GM23248 (cell line): Measurements from ENCODE around the gene VSX1. TPM values are rescaled to one million over a fixed set of nuclear protein-coding genes. Genes with fewer than 3 reads are reported as not detected.

Experiments
- DNase-seq: peaks from one replicate; pipeline ENCODE4 v3.0.0-alpha.2; 2015
- H2AFZ ChIP-seq: fragments of 200-600 bp; sonication (generic); 2 replicates; pipeline ENCODE4 v1.6.1; 2016; ENCODE audit warnings: antibody characterized with exemption
- H3F3A ChIP-seq: fragments of 200-600 bp; sonication (generic); 2 replicates; pipeline ENCODE4 v1.6.1; 2016; ENCODE audit warnings: mild to moderate bottlenecking, antibody characterized with exemption, mixed run types; ENCODE audit not compliant: insufficient read depth
- H3K27ac ChIP-seq: fragments of 200-600 bp; sonication (generic); 2 replicates; pipeline ENCODE4 v1.5.1; 2016; ENCODE audit warnings: mild to moderate bottlenecking
- H3K27me3 ChIP-seq: fragments of 200-600 bp; sonication (generic); replicated peaks from 2 replicates; pipeline ENCODE4 v1.6.1; 2016; ENCODE audit warnings: mild to moderate bottlenecking; ENCODE audit not compliant: insufficient read depth
- H3K36me3 ChIP-seq: fragments of 200-600 bp; sonication (generic); 2 replicates; pipeline ENCODE4 v1.6.1; 2016; ENCODE audit warnings: low read depth, mild to moderate bottlenecking
- H3K4me1 ChIP-seq: fragments of 200-600 bp; sonication (generic); 2 replicates; pipeline ENCODE4 v1.6.1; 2016; ENCODE audit warnings: mild to moderate bottlenecking; ENCODE audit not compliant: insufficient read depth
- H3K4me2 ChIP-seq: fragments of 200-600 bp; sonication (generic); one replicate; pipeline ENCODE4 v1.6.1; 2016; ENCODE audit warnings: mild to moderate bottlenecking; ENCODE audit not compliant: unreplicated experiment
- H3K4me3 ChIP-seq: fragments of 200-600 bp; sonication (generic); 2 replicates; pipeline ENCODE4 v1.5.1; 2016; ENCODE audit warnings: mild to moderate bottlenecking
- H3K79me2 ChIP-seq: fragments of 200-600 bp; sonication (generic); 2 replicates; pipeline ENCODE4 v1.6.1; 2016; ENCODE audit warnings: mild to moderate bottlenecking; ENCODE audit not compliant: insufficient read depth
- H3K9ac ChIP-seq: fragments of 200-600 bp; sonication (generic); 2 replicates; pipeline ENCODE4 v1.6.1; 2016; ENCODE audit warnings: mild to moderate bottlenecking
- H3K9me2 ChIP-seq: fragments of 200-600 bp; sonication (generic); 2 replicates; pipeline ENCODE4 v1.6.1; 2016; ENCODE audit warnings: mixed run types, mild to moderate bottlenecking, moderate library complexity; ENCODE audit not compliant: insufficient read depth
- H3K9me3 ChIP-seq: fragments of 200-600 bp; sonication (generic); one replicate; pipeline ENCODE4 v1.6.1; 2017; ENCODE audit warnings: low read depth
- H4K20me1 ChIP-seq: fragments of 200-600 bp; sonication (generic); 2 replicates; pipeline ENCODE4 v1.6.0; 2016; ENCODE audit not compliant: insufficient read depth
- EZH2 ChIP-seq: fragments of 200-600 bp; sonication (generic); IDR thresholded peaks from 2 replicates; pipeline ENCODE4 v1.6.1; 2018; ENCODE audit warnings: antibody characterized with exemption, mild to moderate bottlenecking; ENCODE audit not compliant: insufficient read depth, poor library complexity, severe bottlenecking
- EZH2phosphoT487 ChIP-seq: fragments of 200-600 bp; sonication (generic); IDR thresholded peaks from 2 replicates; pipeline ENCODE4 v1.6.1; 2018; ENCODE audit warnings: antibody characterized with exemption, moderate library complexity, mild to moderate bottlenecking, low read depth; ENCODE audit not compliant: insufficient read depth
- WGBS, 2 experiments: methylation state at CpG; one replicate each; pipeline ENCODE4 v1.1.6; 2015 to 2017; ENCODE audit warnings: low lambda C conversion rate in 2 of 2, low coverage in 1 of 2; ENCODE audit errors: missing lambda C conversion rate in 2 of 2; 5-methylcytosine and 5-hydroxymethylcytosine counted together
- in situ Hi-C: fragments of 300-500 bp; cut with MboI; formaldehyde crosslinking; loops from 2 replicates; pipeline ENCODE4 v1.15.0; 2020
- polyA plus RNA-seq: library from polyadenylated mRNA; unstranded; fragments of >200 nt; fragmentation: Nextera tagmentation; extraction: Ambion mirVana; gene quantifications from 2 replicates; pipeline ENCODE4 v1.2.1, GENCODE V29; 2016
- total RNA-seq: library from RNA; depleted of rRNA; stranded (reverse); fragments of >200 nt; shearing (Covaris generic); gene quantifications from 2 replicates; pipeline ENCODE4 v1.2.3, GENCODE V29; 2014

Gene VSX1
- total and polyA plus RNA-seq, 2 experiments from 2014 or later = not detected

DNA sequence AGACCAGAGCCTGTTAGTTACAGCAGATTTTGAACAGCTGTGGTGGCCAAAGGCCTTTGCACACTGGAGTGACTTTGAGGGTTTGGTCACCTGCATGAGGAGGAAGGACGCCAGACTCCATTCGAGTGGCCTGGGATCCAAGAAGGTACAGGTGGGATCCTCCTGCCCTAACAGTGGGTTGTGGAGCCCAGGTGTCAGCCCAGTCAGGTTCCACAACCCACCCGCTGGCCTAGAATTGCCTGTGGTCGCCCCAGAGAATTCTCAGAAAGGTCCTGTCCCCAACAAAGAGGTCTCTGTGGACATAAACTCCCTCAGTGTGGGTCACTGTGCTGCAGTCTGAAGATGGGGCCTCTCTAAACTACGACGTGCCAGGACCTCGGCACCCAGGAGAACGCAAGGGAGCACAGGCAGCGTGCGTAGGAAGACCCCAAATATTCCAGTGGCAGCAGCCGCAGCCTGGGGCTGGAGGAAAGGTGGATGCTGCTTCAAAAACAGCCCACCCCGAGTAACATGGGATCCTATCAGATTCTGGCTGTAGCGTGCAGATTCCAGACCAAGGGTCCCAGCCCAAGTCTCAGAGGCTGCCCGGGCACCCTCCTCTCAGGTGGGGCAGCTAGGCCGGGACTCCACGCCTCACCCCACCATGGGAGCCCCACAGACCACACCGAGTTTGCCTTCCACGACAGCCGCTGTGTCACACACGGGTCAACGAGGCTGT lies 40.0 kb downstream of the VSX1 start:
- DNase-seq = no peak
- WGBS, 2 experiments = 94% methylated on average over 17 to 21 of the region's 21 CpGs
- TF ChIP-seq EZH2 (no peak), EZH2phosphoT487 (no peak)
- Histone ChIP-seq H3K36me3 (no peaks in the 10 kb centered on the region), H3K4me1 (peaks cover 20% of the 10 kb centered on the region), H2AFZ (no peak overlapping the region), H4K20me1 (no peaks in the 10 kb centered on the region), H3K9me2 (no peaks in the 10 kb centered on the region), H3K79me2 (no peaks in the 10 kb centered on the region), H3K9ac (no peak overlapping the region), H3K27me3 (no peaks in the 10 kb centered on the region), H3K27ac (no peak overlapping the region), H3K4me3 (no peak overlapping the region), H3K9me3 (no peaks in the 10 kb centered on the region), H3F3A (peaks cover 18% of the 10 kb centered on the region; the same call in 1 of the 2 replicates), H3K4me2 (no peak overlapping the region)
- in situ Hi-C loops = no loop called here

DNA sequence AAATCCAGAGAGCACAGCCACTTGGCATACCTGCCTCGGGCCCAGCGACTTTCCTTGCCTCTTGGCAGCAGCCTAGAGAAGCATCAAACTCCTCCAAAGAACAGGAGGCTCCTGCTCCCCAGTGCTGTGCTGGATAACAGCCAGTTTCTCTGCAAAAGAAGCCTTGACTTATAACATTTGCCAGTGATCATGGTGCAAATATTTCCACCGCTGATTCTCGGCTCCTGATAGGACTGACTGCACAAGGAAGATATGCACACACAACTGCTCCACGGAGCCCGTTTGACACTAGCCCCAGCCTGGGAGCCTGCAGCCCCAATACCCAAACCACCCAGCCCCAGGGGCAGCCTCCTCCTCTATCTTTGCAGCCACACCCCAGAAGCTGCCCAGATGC lies 41.5 kb downstream of the VSX1 start:
- H3K36me3 ChIP-seq = no peaks in the 10 kb centered on the region
- no peaks in the 10 kb centered on the region for H3K27me3 ChIP-seq
- in situ Hi-C loops = no loop called here
- no peak overlapping the region for H3K9ac ChIP-seq
- H2AFZ ChIP-seq = no peak overlapping the region
- H3K9me3 ChIP-seq = no peaks in the 10 kb centered on the region
- peaks cover 20% of the 10 kb centered on the region for H3K4me1 ChIP-seq
- no peaks in the 10 kb centered on the region for H4K20me1 ChIP-seq
- 5 to 12% methylated on average over 6 of the region's 6 CpGs for WGBS, 2 experiments
- DNase-seq = peak; percentile 76
- H3K4me2 ChIP-seq = peak overlapping the region; percentile 20
- H3K9me2 ChIP-seq = no peaks in the 10 kb centered on the region
- H3F3A ChIP-seq = peaks cover 18% of the 10 kb centered on the region; the same call in 1 of the 2 replicates
- no peak overlapping the region for H3K27ac ChIP-seq
- TF ChIP-seq EZH2phosphoT487 = no peak
- no peak for TF ChIP-seq EZH2
- peak overlapping the region; percentile 9; the same call in 1 of the 2 replicates for H3K4me3 ChIP-seq
- H3K79me2 ChIP-seq = no peaks in the 10 kb centered on the region

DNA sequence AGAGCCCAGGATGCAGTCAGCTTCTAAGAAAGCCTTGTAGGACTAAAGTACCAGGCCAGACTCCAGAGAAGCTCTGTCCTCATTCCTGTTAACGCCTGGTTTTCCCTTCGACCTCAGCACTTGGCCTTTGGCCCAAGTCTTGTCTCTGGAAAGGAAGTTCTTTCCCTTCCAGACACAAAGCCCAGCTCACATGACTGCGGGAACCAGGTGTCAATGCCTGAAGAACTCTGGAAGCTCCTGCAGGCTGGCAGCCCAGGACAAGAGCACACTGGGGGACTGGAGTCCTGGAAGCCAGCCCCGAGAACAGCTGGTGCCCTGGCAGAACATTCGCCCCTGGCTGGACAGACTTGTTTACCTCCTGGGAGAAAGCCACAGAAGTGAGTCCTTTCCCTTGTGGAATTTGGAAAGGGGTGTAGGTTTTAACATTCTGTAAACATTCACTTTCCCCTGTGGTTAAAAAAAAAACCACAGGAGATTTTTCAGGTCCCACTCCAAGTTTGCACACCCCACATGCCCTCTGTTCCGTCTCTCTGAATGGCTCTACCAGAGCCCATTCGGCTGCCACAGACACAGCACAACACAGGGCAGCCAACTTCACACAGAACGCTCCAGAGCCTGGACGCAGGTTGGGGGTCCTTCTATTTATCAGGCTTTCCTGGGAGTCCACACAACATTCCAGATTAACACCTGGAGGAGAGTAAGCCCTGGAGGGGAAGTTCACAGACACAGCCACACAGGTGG lies 42.1 kb downstream of the VSX1 start:
- Histone ChIP-seq H3K9ac (no peak overlapping the region), H3K36me3 (no peaks in the 10 kb centered on the region), H3K4me2 (peak overlapping the region; percentile 20), H3K27me3 (no peaks in the 10 kb centered on the region), H3F3A (peaks cover 18% of the 10 kb centered on the region; the same call in 1 of the 2 replicates), H3K4me1 (peaks cover 20% of the 10 kb centered on the region), H4K20me1 (no peaks in the 10 kb centered on the region), H3K9me3 (no peaks in the 10 kb centered on the region), H3K4me3 (peak overlapping the region; percentile 9; the same call in 1 of the 2 replicates), H2AFZ (no peak overlapping the region), H3K27ac (no peak overlapping the region), H3K9me2 (no peaks in the 10 kb centered on the region), H3K79me2 (no peaks in the 10 kb centered on the region)
- TF ChIP-seq EZH2 (no peak), EZH2phosphoT487 (no peak)
- peak; percentile 64 for DNase-seq
- in situ Hi-C loops = no loop called here
- 12 to 13% methylated on average over 9 of the region's 9 CpGs for WGBS, 2 experiments

DNA sequence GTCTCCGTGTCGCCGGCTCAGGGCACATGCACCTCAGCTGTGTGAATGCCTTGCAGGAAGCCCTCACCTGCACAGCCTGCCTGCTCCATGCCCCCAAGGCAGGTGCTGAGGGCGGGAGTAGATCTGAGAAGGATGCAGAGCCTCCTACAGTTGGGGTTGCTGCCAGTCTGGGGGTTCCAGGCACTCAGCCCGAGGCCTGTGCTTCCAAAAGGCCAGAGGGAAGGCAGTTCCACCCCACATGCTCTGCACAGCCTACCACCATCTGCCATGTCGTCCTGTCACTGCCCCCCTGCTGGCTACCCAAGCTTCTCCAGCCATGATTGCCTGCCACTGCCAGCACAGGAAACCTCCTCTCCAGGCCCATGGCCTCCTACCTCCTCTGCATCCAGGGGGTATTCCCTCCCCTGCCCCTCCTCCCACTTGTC lies 43.3 kb downstream of the VSX1 start:
- Histone ChIP-seq H3K27ac (no peak overlapping the region), H3F3A (peaks cover 18% of the 10 kb centered on the region; the same call in 1 of the 2 replicates), H2AFZ (no peak overlapping the region), H3K4me3 (no peak overlapping the region), H3K9me3 (no peaks in the 10 kb centered on the region), H3K27me3 (no peaks in the 10 kb centered on the region), H4K20me1 (no peaks in the 10 kb centered on the region), H3K36me3 (no peaks in the 10 kb centered on the region), H3K9me2 (no peaks in the 10 kb centered on the region), H3K9ac (no peak overlapping the region), H3K4me2 (no peak overlapping the region), H3K4me1 (peaks cover 20% of the 10 kb centered on the region), H3K79me2 (no peaks in the 10 kb centered on the region)
- WGBS, 2 experiments = 73 to 82% methylated on average over 6 of the region's 6 CpGs
- DNase-seq = no peak
- in situ Hi-C loops = no loop called here
- TF ChIP-seq EZH2 (no peak), EZH2phosphoT487 (no peak)
